Measurements from ENCODE around the gene RAD9A.
A peak's percentile ranks its signal among the peaks of the same experiment; 100 is the strongest.

Gene RAD9A

GRCh38 chr11:67357831-67358670, 33.7 kb upstream of the RAD9A start:
- DNase-seq = no peak

GRCh38 chr11:67364169-67364568, 27.6 kb upstream of the RAD9A start:
- no peak for DNase-seq

GRCh38 chr11:67364783-67365722, 26.7 kb upstream of the RAD9A start:
- DNase-seq = no peak

GRCh38 chr11:67365736-67366444, 25.9 kb upstream of the RAD9A start:
- DNase-seq = no peak

- no peak for DNase-seq
These were observed 25.2 kb upstream of the RAD9A start for GRCh38 chr11:67366546-67366945.

- DNase-seq = no peak
These were observed 24.6 kb upstream of the RAD9A start for GRCh38 chr11:67366961-67367760.

- DNase-seq = no peak
These were observed 24.0 kb upstream of the RAD9A start for GRCh38 chr11:67367761-67368227.

- no peak for DNase-seq
These were observed 23.2 kb upstream of the RAD9A start for GRCh38 chr11:67368621-67369020.

GRCh38 chr11:67369275-67369674, 22.5 kb upstream of the RAD9A start:
- DNase-seq = no peak

- DNase-seq = no peak
These were observed 21.9 kb upstream of the RAD9A start for GRCh38 chr11:67369801-67370284.

- DNase-seq = no peak
These were observed 21.3 kb upstream of the RAD9A start for GRCh38 chr11:67370351-67371076.

- DNase-seq = no peak
These were observed 20.4 kb upstream of the RAD9A start for GRCh38 chr11:67371189-67371910.

GRCh38 chr11:67371911-67372320, 19.9 kb upstream of the RAD9A start:
- DNase-seq = no peak

- no peak for DNase-seq
These were observed 19.3 kb upstream of the RAD9A start for GRCh38 chr11:67372321-67372992.

GRCh38 chr11:67372993-67373647, 18.7 kb upstream of the RAD9A start, which contains the start of gene CLCF1:
CLCF1 (minus strand) TSS chr11:67373598; CDS start chr11:67373539, 59 bp downstream.
- no peak for DNase-seq

GRCh38 chr11:67373648-67374570, 17.9 kb upstream of the RAD9A start:
- DNase-seq = peak; percentile 92

- DNase-seq = peak; percentile 18
These were observed 17.1 kb upstream of the RAD9A start for GRCh38 chr11:67374571-67375281.
